ENCODE results near the gene BACE1-AS.

DNA sequence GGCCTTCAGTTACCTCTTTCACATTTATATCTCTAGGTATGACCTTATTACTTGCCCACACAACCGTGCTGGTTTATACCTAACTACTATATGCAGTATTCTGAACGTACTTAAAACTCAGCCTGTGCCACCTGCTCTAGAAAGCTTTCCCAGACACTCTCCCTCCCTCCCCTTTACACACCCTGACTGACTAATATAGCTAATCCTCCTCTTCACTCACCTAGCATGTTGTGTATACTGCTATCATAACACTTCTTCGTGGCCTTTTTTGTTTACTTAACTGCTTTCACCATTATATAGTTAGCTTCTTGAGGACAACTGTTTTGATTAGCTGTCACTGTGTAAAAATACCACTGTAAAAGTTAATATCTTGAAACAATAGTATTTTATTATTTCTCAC lies 35.2 kb upstream of the BACE1-AS start:
- TF ChIP-seq TAF1 (IDR thresholded peaks at IDR 0.05; ENCODE audit: low read depth, low read length) = no peak
- TF ChIP-seq POLR2A (IDR thresholded peaks at IDR 0.05; ENCODE audit: low read depth, low read length) = no peak
- no peak for TF ChIP-seq POLR2AphosphoS5 (IDR thresholded peaks at IDR 0.05; ENCODE audit: low read depth, low read length)
- no peak for TF ChIP-seq PAX5 (IDR thresholded peaks at IDR 0.05; ENCODE audit: insufficient read depth, low read length, severe bottlenecking)
